Liver (tissue), 9 donors: ENCODE measurements around the gene POMT2. TPM values are rescaled to one million over a fixed set of nuclear protein-coding genes. Genes with fewer than 3 reads are reported as not detected.

Source experiments
- DNase-seq: peaks from one replicate; pipeline ENCODE4 v3.0.0-alpha.2; 2017; ENCODE audit warnings: low spot score
- H3K27ac ChIP-seq, 2 donors: one replicate each; pipeline ENCODE4 v1.7.0; 2013; ENCODE audit warnings: inconsistent platforms in 2 of 2, low read length in 2 of 2, control low read depth in 1 of 2, low read depth in 1 of 2, mild to moderate bottlenecking in 1 of 2
- H3K27me3 ChIP-seq, 4 donors: one replicate each; pipeline versions ENCODE4 v1.6.1 to v1.7.0; 2013; ENCODE audit warnings: low read length in 3 of 4, inconsistent platforms in 1 of 4, mild to moderate bottlenecking in 1 of 4, moderate library complexity in 1 of 4; ENCODE audit not compliant: control insufficient read depth in 4 of 4, insufficient read depth in 4 of 4
- H3K36me3 ChIP-seq, 4 donors: one replicate each; pipeline versions ENCODE4 v1.6.1 to v1.7.0; 2013; ENCODE audit warnings: low read length in 3 of 4, mild to moderate bottlenecking in 3 of 4, low read depth in 1 of 4, moderate library complexity in 1 of 4; ENCODE audit not compliant: control insufficient read depth in 4 of 4, insufficient read depth in 3 of 4
- H3K4me1 ChIP-seq, 4 donors: one replicate each; pipeline versions ENCODE4 v1.6.1 to v1.7.0; 2013; ENCODE audit warnings: low read length in 3 of 4, mild to moderate bottlenecking in 3 of 4, moderate library complexity in 1 of 4; ENCODE audit not compliant: control insufficient read depth in 4 of 4, insufficient read depth in 4 of 4
- H3K4me3 ChIP-seq, 3 donors: one replicate each; pipeline versions ENCODE4 v1.6.1 to v1.7.0; 2013; ENCODE audit warnings: low read length in 3 of 3, control low read depth in 1 of 3, low read depth in 1 of 3, mild to moderate bottlenecking in 1 of 3
- H3K9ac ChIP-seq, 2 donors: one replicate each; pipeline ENCODE4 v1.7.0; 2013; ENCODE audit warnings: low read length in 2 of 2, mild to moderate bottlenecking in 2 of 2, moderate library complexity in 2 of 2, control low read depth in 1 of 2, low read depth in 1 of 2
- H3K9me3 ChIP-seq, 4 donors: one replicate each; pipeline versions ENCODE4 v1.6.1 to v1.7.0; 2013; ENCODE audit warnings: low read length in 3 of 4; ENCODE audit not compliant: control insufficient read depth in 4 of 4
- ATF3 ChIP-seq: IDR thresholded peaks from 2 replicates; pipeline ENCODE4 v1.6.1; 2016; ENCODE audit warnings: antibody characterized with exemption
- CTCF ChIP-seq: fragments of 150-350 bp; IDR thresholded peaks from 2 replicates; pipeline ENCODE4 v1.5.1; 2017; ENCODE audit warnings: improper control_type of control experiment, low read depth, low read length; ENCODE audit not compliant: missing input control
- EGR1 ChIP-seq, 2 donors: IDR thresholded peaks; 2 replicates each; pipeline ENCODE4 v1.6.1; 2016 to 2018; ENCODE audit warnings: antibody characterized with exemption in 2 of 2, low read depth in 2 of 2
- FOXA1 ChIP-seq: IDR thresholded peaks from 2 replicates; pipeline ENCODE4 v1.6.1; 2016; ENCODE audit warnings: antibody characterized with exemption
- FOXA2 ChIP-seq: IDR thresholded peaks from 2 replicates; pipeline ENCODE4 v1.6.1; 2016; ENCODE audit warnings: antibody characterized with exemption
- HNF4A ChIP-seq, 2 donors: conservative IDR thresholded peaks; 2 replicates each; pipeline ENCODE4 v1.6.1; 2016; ENCODE audit warnings: antibody characterized with exemption in 2 of 2, mild to moderate bottlenecking in 2 of 2
- HNF4G ChIP-seq: IDR thresholded peaks from 2 replicates; pipeline ENCODE4 v1.6.1; 2016; ENCODE audit warnings: antibody characterized with exemption
- JUND ChIP-seq, 2 donors: IDR thresholded peaks; 2 replicates each; pipeline ENCODE4 v1.6.1; 2016; ENCODE audit warnings: antibody characterized with exemption in 2 of 2
- MAX ChIP-seq: IDR thresholded peaks from 2 replicates; pipeline ENCODE4 v1.6.1; 2016; ENCODE audit warnings: antibody characterized with exemption
- NR2F2 ChIP-seq: IDR thresholded peaks from 2 replicates; pipeline ENCODE4 v1.6.1; 2016; ENCODE audit warnings: antibody characterized with exemption
- RAD21 ChIP-seq, 2 donors: IDR thresholded peaks; 2 replicates each; pipeline ENCODE4 v1.6.1; 2016; ENCODE audit warnings: antibody characterized with exemption in 2 of 2, mild to moderate bottlenecking in 2 of 2
- RXRA ChIP-seq, 2 donors: IDR thresholded peaks; 2 replicates each; pipeline ENCODE4 v1.6.1; 2017 to 2018; ENCODE audit warnings: antibody characterized with exemption in 2 of 2, mild to moderate bottlenecking in 1 of 2
- SP1 ChIP-seq: IDR thresholded peaks from 2 replicates; pipeline ENCODE4 v1.6.1; 2018; ENCODE audit warnings: antibody characterized with exemption, mild to moderate bottlenecking
- YY1 ChIP-seq: IDR thresholded peaks from 2 replicates; pipeline ENCODE4 v1.6.1; 2016; ENCODE audit warnings: antibody characterized with exemption, mild to moderate bottlenecking
- WGBS: extraction: QIAGEN DNeasy Blood & Tissue Kit; methylation state at CpG from one replicate; pipeline ENCODE4 v1.1.7; 2013; 5-methylcytosine and 5-hydroxymethylcytosine counted together
- polyA plus RNA-seq, 2 donors: library from polyadenylated mRNA; stranded (reverse) in 1 of 2; unstranded in 1 of 2; fragments of 200-250 nt in 1 of 2; fragments of >200 nt in 1 of 2; fragmentation: Nextera tagmentation in 1 of 2; extraction: Ambion mirVana in 1 of 2; gene quantifications; one replicate each; pipeline versions ENCODE4 v1.2.1 to v1.2.3, GENCODE V29; 2013 to 2015
- total RNA-seq, 2 donors: library from RNA; depleted of rRNA; stranded (reverse); fragments of >200 nt; gene quantifications; one replicate each; pipeline ENCODE4 v1.2.3, GENCODE V29; 2014
- TF ChIP-seq, protein P1 (sequence below): IDR thresholded peaks from 2 replicates; pipeline ENCODE4 v1.6.1; 2016; ENCODE audit warnings: antibody characterized with exemption
- TF ChIP-seq, protein P2 (sequence below): IDR thresholded peaks from 2 replicates; pipeline ENCODE4 v1.6.1; 2016; ENCODE audit warnings: antibody characterized with exemption, mild to moderate bottlenecking
- donor health status: healthy.
- donor health status: healthy.
- donor health status: healthy.
- donor health status: healthy.
- donor health status: healthy.

The POMT2 gene
- total and polyA plus RNA-seq, 4 donors = 4.8 to 13.1 (median 5.3) TPM

DNA sequence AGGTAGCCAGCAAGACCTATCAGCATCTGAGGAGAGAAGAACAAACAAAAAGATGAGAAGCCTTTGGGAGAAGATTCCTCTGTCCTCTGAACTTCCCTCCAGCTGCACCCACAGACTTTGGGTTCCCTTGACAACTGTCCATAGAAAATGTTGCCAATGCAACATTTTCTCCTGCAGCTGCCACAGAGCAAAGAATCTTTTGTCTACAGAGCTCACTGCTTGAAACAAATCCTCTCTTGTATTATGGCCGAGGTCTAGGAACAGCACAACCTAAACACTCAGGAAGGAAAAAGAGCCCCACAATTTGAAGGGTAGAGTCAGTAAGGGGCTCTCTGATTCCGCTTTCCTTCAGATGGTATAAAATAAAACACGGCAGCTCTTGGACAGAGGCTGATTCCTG lies 14.3 kb downstream of the POMT2 start:
- peaks cover 0 to 7% (median 1%) of the 10 kb centered on the region in 4 donors for H3K36me3 ChIP-seq
- 92% methylated on average over 3 of the region's 3 CpGs for WGBS
- no peaks in the 10 kb centered on the region for H3K9me3 ChIP-seq
- H3K27me3 ChIP-seq = no peaks in the 10 kb centered on the region
- TF ChIP-seq CTCF (no peak), MAX (no peak), NR2F2 (no peak), JUND (IDR thresholded peaks at IDR 0.05) (no peak), SP1 (no peak), EGR1 (IDR thresholded peaks at IDR 0.05; ENCODE audit: low read depth in 2 of 2) (no peak), FOXA2 (no peak), HNF4G (no peak), YY1 (no peak), RXRA (IDR thresholded peaks at IDR 0.05) (no peak), HNF4A (conservative IDR thresholded peaks at IDR 0.05) (no peak), ATF3 (no peak), FOXA1 (no peak), RAD21 (IDR thresholded peaks at IDR 0.05) (no peak)
- TF ChIP-seq, protein P1, sequence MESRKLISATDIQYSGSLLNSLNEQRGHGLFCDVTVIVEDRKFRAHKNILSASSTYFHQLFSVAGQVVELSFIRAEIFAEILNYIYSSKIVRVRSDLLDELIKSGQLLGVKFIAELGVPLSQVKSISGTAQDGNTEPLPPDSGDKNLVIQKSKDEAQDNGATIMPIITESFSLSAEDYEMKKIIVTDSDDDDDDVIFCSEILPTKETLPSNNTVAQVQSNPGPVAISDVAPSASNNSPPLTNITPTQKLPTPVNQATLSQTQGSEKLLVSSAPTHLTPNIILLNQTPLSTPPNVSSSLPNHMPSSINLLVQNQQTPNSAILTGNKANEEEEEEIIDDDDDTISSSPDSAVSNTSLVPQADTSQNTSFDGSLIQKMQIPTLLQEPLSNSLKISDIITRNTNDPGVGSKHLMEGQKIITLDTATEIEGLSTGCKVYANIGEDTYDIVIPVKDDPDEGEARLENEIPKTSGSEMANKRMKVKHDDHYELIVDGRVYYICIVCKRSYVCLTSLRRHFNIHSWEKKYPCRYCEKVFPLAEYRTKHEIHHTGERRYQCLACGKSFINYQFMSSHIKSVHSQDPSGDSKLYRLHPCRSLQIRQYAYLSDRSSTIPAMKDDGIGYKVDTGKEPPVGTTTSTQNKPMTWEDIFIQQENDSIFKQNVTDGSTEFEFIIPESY = no peak
- TF ChIP-seq, protein P2, sequence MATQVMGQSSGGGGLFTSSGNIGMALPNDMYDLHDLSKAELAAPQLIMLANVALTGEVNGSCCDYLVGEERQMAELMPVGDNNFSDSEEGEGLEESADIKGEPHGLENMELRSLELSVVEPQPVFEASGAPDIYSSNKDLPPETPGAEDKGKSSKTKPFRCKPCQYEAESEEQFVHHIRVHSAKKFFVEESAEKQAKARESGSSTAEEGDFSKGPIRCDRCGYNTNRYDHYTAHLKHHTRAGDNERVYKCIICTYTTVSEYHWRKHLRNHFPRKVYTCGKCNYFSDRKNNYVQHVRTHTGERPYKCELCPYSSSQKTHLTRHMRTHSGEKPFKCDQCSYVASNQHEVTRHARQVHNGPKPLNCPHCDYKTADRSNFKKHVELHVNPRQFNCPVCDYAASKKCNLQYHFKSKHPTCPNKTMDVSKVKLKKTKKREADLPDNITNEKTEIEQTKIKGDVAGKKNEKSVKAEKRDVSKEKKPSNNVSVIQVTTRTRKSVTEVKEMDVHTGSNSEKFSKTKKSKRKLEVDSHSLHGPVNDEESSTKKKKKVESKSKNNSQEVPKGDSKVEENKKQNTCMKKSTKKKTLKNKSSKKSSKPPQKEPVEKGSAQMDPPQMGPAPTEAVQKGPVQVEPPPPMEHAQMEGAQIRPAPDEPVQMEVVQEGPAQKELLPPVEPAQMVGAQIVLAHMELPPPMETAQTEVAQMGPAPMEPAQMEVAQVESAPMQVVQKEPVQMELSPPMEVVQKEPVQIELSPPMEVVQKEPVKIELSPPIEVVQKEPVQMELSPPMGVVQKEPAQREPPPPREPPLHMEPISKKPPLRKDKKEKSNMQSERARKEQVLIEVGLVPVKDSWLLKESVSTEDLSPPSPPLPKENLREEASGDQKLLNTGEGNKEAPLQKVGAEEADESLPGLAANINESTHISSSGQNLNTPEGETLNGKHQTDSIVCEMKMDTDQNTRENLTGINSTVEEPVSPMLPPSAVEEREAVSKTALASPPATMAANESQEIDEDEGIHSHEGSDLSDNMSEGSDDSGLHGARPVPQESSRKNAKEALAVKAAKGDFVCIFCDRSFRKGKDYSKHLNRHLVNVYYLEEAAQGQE = no peak
- peaks cover 0 to 2% (median 0%) of the 10 kb centered on the region in 4 donors for H3K4me1 ChIP-seq
- no peak overlapping the region for H3K27ac ChIP-seq
- no peak for DNase-seq
- H3K4me3 ChIP-seq = no peak overlapping the region
- H3K9ac ChIP-seq = no peak overlapping the region

DNA sequence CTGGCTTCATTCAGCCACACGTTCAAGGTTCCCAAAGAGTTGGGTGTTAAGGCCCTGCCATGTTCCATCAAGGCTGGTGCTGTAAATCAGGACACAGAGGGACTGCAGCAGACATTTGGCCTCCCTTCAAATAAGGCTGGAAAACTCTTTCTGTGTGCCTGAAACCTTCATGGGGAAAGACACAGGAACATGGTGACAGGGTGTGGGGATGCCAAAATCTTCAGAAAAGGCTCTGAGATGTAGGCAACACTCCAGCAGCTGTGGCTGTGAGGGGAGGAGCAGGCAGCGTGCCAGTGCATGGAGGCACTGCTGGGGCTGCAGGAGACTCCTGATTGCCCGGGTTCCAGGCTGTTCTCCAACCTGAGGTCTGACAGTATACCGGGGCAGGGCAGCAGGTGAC lies 15.0 kb downstream of the POMT2 start:
- Histone ChIP-seq H3K9ac (no peak overlapping the region), H3K27me3 (no peaks in the 10 kb centered on the region), H3K36me3 (peaks cover 0 to 7% (median 1%) of the 10 kb centered on the region in 4 donors), H3K9me3 (no peaks in the 10 kb centered on the region), H3K27ac (no peak overlapping the region), H3K4me3 (no peak overlapping the region), H3K4me1 (peaks cover 0 to 6% (median 0%) of the 10 kb centered on the region in 4 donors)
- WGBS = 94% methylated on average over 4 of the region's 4 CpGs
- DNase-seq = no peak
- no peak for TF ChIP-seq JUND (IDR thresholded peaks at IDR 0.05)
- TF ChIP-seq RAD21 (IDR thresholded peaks at IDR 0.05) = no peak
- no peak for TF ChIP-seq NR2F2
- TF ChIP-seq HNF4G = no peak
- TF ChIP-seq SP1 = no peak
- no peak for TF ChIP-seq FOXA2
- TF ChIP-seq YY1 = no peak
- TF ChIP-seq, protein P2 = no peak
